HepG2 (cell line): ENCODE measurements around the gene SSBP4. TPM values are rescaled to one million over a fixed set of nuclear protein-coding genes. Genes with fewer than 3 reads are reported as not detected.

Experiments
- ARNT2 ChIP-seq: sonication (generic); formaldehyde crosslinking; IDR thresholded peaks from 2 replicates; pipeline ENCODE4 v1.8.0; 2022; ENCODE audit warnings: mild to moderate bottlenecking, low read depth, missing genetic modification reagents, moderate library complexity
- CCAR2 ChIP-seq: fragments of 200-400 bp; formaldehyde crosslinking; optimal IDR thresholded peaks from 2 replicates; pipeline ENCODE3; 2018; ENCODE audit warnings: low read depth, mild to moderate bottlenecking, low read length, moderate library complexity
- HDAC1 ChIP-seq: sonication (generic); formaldehyde crosslinking; IDR thresholded peaks from 2 replicates; pipeline ENCODE4 v1.5.1; 2020; ENCODE audit warnings: mild to moderate bottlenecking, missing genetic modification reagents
- HNRNPH1 ChIP-seq: fragments of 200-400 bp; formaldehyde crosslinking; optimal IDR thresholded peaks from 2 replicates; pipeline ENCODE3; 2017; ENCODE audit warnings: mild to moderate bottlenecking, low read depth, low read length
- HNRNPLL ChIP-seq: fragments of 200-400 bp; formaldehyde crosslinking; IDR thresholded peaks from 2 replicates; pipeline ENCODE4 v1.6.1; 2017; ENCODE audit warnings: mild to moderate bottlenecking, low read depth, low read length; ENCODE audit not compliant: poor library complexity, severe bottlenecking
- ZBTB42 ChIP-seq: sonication (generic); formaldehyde crosslinking; IDR thresholded peaks from 2 replicates; pipeline ENCODE4 v1.5.0; 2020; ENCODE audit warnings: mild to moderate bottlenecking, missing genetic modification reagents
- ZBTB8A ChIP-seq: sonication (generic); formaldehyde crosslinking; IDR thresholded peaks from 2 replicates; pipeline ENCODE4 v1.4.0; 2020; ENCODE audit warnings: mild to moderate bottlenecking, low read depth, missing genetic modification reagents, borderline replicate concordance
- ZEB1 ChIP-seq: IDR thresholded peaks from 2 replicates; pipeline ENCODE4 v1.6.1; 2012; ENCODE audit warnings: mild to moderate bottlenecking, low read depth, inconsistent platforms; ENCODE audit not compliant: insufficient replicate concordance
- ZFY ChIP-seq: sonication (generic); formaldehyde crosslinking; IDR thresholded peaks from 2 replicates; pipeline ENCODE4 v1.4.0; 2020; ENCODE audit warnings: missing genetic modification reagents
- ZIK1 ChIP-seq: sonication (generic); formaldehyde crosslinking; IDR thresholded peaks from 2 replicates; pipeline ENCODE4 v1.5.0; 2020; ENCODE audit warnings: mild to moderate bottlenecking, low read depth, missing genetic modification reagents, borderline replicate concordance
- ZKSCAN8 ChIP-seq: IDR thresholded peaks from 2 replicates; pipeline ENCODE4 v1.6.1; 2016; ENCODE audit warnings: borderline replicate concordance, missing genetic modification reagents, missing compliant biosample characterization
- ZNF160 ChIP-seq: sonication (generic); formaldehyde crosslinking; IDR thresholded peaks from 2 replicates; pipeline ENCODE4 v1.8.0; 2022; ENCODE audit warnings: mild to moderate bottlenecking, inconsistent platforms, missing genetic modification reagents
- ZNF367 ChIP-seq: sonication (generic); formaldehyde crosslinking; IDR thresholded peaks from 2 replicates; pipeline ENCODE4 v1.4.0; 2020; ENCODE audit warnings: missing genetic modification reagents, borderline replicate concordance
- ZNF562 ChIP-seq: sonication (generic); formaldehyde crosslinking; IDR thresholded peaks from 2 replicates; pipeline ENCODE4 v1.8.0; 2022; ENCODE audit warnings: missing genetic modification reagents, borderline replicate concordance
- ZNF777 ChIP-seq: sonication (generic); formaldehyde crosslinking; IDR thresholded peaks from 2 replicates; pipeline ENCODE4 v1.4.0; 2020; ENCODE audit warnings: missing genetic modification reagents
- ZNF788 ChIP-seq: sonication (generic); formaldehyde crosslinking; IDR thresholded peaks from 2 replicates; pipeline ENCODE4 v1.5.0; 2020; ENCODE audit warnings: mild to moderate bottlenecking, missing genetic modification reagents, borderline replicate concordance
- ZNF841 ChIP-seq: sonication (generic); formaldehyde crosslinking; IDR thresholded peaks from 2 replicates; pipeline ENCODE4 v1.8.1; 2023; ENCODE audit warnings: missing genetic modification reagents, borderline replicate concordance
- polyA plus RNA-seq, 8 experiments: library from polyadenylated mRNA; depleted of rRNA in 3 of 8; stranded (reverse) in 7 of 8; unstranded in 1 of 8; fragments of >200 nt; fragmentation: Illumina TruSeq in 4 of 8; extraction: Trizol in 4 of 8; gene quantifications; 2 replicates each; pipeline versions ENCODE4 v1.2.1 to v1.2.3, GENCODE V29; 2011 to 2016; ENCODE audit warnings: low read depth in 4 of 8, missing spikeins in 1 of 8, mixed read lengths in 1 of 8; ENCODE audit not compliant: insufficient read depth in 1 of 8
- total RNA-seq, 5 experiments: library from RNA; depleted of rRNA; stranded (reverse); fragments of >200 nt; fragmentation: Illumina TruSeq; extraction: Trizol; gene quantifications; 2 replicates each; pipeline ENCODE4 v1.2.3, GENCODE V29; 2016; ENCODE audit warnings: low read depth in 1 of 5
- TF ChIP-seq, protein P1 (sequence below): sonication (generic); formaldehyde crosslinking; IDR thresholded peaks from 2 replicates; pipeline ENCODE4 v1.4.0; 2020; ENCODE audit warnings: mild to moderate bottlenecking, missing genetic modification reagents
- TF ChIP-seq, protein P2 (sequence below): sonication (generic); formaldehyde crosslinking; IDR thresholded peaks from 2 replicates; pipeline ENCODE4 v1.5.1; 2020; ENCODE audit warnings: missing genetic modification reagents, mild to moderate bottlenecking, borderline replicate concordance

SSBP4 gene
- total and polyA plus RNA-seq, 2 of the 13 experiments (the other 11 are each of a cell fraction or from before 2014, with no cell fraction given) = 20.8 to 39.5 TPM

DNA sequence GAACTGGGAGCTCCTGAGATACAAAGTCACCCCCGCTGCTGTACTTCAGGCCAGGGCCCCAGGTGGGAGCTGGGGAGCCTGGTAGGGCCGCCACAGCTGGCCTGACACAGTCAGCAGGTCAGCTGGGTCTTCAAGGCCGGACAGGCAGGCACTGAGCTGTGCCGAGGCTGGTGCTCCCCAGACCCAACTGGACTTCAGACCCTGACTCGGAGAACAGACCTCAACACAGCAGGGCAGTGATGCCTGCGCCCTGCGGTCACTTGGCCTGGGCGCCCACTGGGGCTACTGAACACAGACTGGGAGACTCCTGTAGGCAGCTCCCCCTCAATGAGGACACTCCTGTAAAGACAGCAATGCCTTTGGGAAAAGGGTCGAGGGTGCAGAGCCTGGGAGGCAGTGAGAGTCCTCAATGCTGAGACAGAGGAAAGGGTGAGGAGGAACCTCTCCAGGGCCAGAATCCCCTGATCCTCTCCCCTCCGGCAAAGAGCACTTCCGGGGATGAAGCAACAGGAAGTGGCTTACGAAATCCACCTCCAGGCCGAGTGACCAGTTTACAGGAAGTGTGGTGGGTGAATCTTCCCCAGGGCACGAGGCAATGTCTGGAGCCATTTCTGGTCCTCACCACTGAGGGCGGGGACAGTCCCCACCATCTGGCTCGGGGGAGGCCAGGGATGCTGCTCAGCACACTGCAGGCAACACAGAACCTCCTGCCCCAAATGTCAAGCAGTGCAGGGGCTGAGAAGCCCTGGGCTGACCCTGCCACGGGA lies 59.5 kb downstream of the SSBP4 start (continued):
- TF ChIP-seq ZNF160 (CRISPR knock-in tag) (peak; percentile 45; the same call in 1 of the 2 replicates), ZNF562 (no peak), ZNF777 (no peak), ZBTB42 (0 out of 2 replicates have a peak, but pooled peaks have one; percentile 32), HDAC1 (CRISPR knock-in tag) (peak; percentile 90), ZKSCAN8 (CRISPR knock-in tag) (peak; percentile 88), ZBTB8A (CRISPR knock-in tag) (no peak; the same call in 1 of the 2 replicates), CCAR2 (no peak), ZNF841 (CRISPR knock-in tag) (no peak), ZNF367 (CRISPR knock-in tag) (no peak), ZIK1 (CRISPR knock-in tag) (no peak; the same call in 1 of the 2 replicates), ARNT2 (CRISPR knock-in tag) (peak; percentile 81; the same call in 1 of the 2 replicates), ZNF788 (CRISPR knock-in tag) (peak; percentile 94; the same call in 1 of the 2 replicates), HNRNPLL (no peak), ZFY (CRISPR knock-in tag) (peak; percentile 60; the same call in 1 of the 2 replicates), ZEB1 (no peak), HNRNPH1 (no peak)
- TF ChIP-seq, protein P1, sequence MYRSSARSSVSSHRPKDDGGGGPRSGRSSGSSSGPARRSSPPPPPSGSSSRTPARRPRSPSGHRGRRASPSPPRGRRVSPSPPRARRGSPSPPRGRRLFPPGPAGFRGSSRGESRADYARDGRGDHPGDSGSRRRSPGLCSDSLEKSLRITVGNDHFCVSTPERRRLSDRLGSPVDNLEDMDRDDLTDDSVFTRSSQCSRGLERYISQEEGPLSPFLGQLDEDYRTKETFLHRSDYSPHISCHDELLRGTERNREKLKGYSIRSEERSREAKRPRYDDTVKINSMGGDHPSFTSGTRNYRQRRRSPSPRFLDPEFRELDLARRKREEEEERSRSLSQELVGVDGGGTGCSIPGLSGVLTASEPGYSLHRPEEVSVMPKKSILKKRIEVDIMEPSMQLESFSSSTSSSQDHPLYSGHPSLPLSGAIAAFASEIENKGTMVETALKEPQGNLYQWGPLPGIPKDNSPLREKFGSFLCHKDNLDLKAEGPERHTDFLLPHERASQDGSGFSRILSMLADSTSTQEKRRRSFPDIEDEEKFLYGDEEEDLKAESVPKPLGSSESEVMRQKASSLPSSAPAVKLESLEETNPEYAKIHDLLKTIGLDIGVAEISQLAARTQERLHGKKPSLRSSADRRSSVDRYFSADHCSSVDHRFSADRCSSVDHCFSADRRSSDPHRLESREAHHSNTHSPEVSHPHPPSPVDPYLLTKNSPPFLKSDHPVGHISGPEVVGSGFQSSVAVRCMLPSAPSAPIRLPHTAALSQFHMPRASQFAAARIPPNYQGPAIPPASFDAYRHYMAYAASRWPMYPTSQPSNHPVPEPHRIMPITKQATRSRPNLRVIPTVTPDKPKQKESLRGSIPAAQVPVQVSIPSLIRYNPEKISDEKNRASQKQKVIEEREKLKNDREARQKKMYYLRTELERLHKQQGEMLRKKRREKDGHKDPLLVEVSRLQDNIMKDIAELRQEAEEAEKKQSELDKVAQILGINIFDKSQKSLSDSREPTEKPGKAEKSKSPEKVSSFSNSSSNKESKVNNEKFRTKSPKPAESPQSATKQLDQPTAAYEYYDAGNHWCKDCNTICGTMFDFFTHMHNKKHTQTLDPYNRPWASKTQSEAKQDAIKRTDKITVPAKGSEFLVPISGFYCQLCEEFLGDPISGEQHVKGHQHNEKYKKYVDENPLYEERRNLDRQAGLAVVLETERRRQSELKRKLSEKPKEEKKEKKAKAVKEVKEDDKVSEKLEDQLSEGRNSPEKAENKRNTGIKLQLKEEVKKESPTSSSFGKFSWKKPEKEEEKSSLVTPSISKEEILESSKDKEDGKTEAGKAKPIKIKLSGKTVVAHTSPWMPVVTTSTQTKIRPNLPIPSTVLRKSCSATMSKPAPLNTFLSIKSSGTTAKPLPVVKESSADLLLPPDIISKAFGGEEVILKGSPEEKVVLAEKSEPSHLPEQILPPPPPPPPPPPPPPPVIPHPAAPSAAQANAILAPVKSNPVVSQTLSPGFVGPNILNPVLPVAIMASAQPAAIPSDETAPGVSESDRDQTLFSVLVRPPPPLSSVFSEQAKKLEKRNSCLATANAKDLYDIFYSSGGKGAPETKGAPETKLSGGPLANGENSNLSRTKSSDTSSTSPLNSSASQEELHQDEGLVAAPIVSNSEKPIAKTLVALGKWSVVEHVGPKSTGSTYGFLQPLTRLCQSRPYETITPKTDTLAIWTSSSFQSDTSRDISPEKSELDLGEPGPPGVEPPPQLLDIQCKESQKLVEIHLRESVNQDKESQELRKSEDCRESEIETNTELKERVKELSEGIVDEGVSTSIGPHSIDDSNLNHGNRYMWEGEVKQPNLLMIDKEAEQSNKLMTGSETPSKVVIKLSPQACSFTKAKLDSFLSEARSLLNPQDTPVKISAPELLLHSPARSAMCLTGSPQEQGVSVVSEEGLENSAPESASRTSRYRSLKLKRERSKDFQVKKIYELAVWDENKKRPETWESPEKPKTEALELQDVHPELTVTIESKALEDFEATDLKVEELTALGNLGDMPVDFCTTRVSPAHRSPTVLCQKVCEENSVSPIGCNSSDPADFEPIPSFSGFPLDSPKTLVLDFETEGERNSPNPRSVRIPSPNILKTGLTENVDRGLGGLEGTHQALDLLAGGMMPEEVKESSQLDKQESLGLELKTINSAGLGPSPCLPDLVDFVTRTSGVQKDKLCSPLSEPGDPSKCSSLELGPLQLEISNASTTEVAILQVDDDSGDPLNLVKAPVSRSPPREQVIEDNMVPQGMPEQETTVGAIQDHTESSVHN = 0 out of 2 replicates have a peak, but pooled peaks have one; percentile 24
- TF ChIP-seq, protein P2, sequence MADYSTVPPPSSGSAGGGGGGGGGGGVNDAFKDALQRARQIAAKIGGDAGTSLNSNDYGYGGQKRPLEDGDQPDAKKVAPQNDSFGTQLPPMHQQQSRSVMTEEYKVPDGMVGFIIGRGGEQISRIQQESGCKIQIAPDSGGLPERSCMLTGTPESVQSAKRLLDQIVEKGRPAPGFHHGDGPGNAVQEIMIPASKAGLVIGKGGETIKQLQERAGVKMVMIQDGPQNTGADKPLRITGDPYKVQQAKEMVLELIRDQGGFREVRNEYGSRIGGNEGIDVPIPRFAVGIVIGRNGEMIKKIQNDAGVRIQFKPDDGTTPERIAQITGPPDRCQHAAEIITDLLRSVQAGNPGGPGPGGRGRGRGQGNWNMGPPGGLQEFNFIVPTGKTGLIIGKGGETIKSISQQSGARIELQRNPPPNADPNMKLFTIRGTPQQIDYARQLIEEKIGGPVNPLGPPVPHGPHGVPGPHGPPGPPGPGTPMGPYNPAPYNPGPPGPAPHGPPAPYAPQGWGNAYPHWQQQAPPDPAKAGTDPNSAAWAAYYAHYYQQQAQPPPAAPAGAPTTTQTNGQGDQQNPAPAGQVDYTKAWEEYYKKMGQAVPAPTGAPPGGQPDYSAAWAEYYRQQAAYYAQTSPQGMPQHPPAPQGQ (CRISPR knock-in tag) = no peak
